Omental fat pad (tissue), 4 donors: ENCODE measurements around the gene ZNF600. TPM values are rescaled to one million over a fixed set of nuclear protein-coding genes. Genes with fewer than 3 reads are reported as not detected.
A peak's percentile ranks its signal among the peaks of the same experiment; 100 is the strongest.
"Not testable (repeated sequence)": the region's sequence is repeated elsewhere in the genome, so short reads cannot be mapped to it uniquely, and the experiment has no call there.

Experiments used
- ATAC-seq: fragments of 150-250 bp; one replicate; pipeline ENCODE4 v1.9.1; 2016; ENCODE audit warnings: mild to moderate bottlenecking, moderate library complexity; ENCODE audit not compliant: low FRiP score
- DNase-seq: peaks from one replicate; pipeline ENCODE4 v3.0.0-alpha.2; 2019; ENCODE audit warnings: low spot score
- total RNA-seq, 4 donors: library from RNA; depleted of rRNA; stranded (reverse); fragments of >200 nt; gene quantifications; one replicate each; pipeline ENCODE4 v1.1.0, GENCODE V29; 2016
- TF ChIP-seq, protein P1 (sequence below), 3 donors: fragments of 450-650 bp; IDR thresholded peaks; one replicate each; pipeline ENCODE4 v1.5.1; 2016 to 2017; ENCODE audit warnings: antibody characterized with exemption in 3 of 3, mild to moderate bottlenecking in 3 of 3, moderate library complexity in 2 of 3

The ZNF600 gene
- total RNA-seq, 4 donors from 2014 or later, result 4.4 to 13.1 (median 9.3) TPM

DNA sequence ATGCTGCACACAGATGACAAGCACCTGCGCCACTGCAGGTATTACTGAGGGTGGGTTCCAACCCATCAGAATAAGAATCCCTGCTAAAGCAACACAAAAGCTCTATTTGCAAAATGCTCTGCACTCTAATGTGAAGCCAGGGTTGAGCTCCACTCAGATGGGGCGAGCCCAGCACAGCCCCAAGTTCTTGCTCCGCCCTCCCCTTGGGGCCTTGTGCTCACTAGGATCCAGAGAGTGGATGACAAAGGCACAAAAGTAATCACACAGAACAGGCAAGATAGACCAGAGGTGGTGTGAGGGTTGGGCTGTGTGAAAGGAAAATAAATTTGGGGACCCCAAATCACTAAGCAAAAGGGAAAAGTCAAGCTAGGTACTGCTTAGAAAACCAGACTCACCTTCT lies 43.5 kb downstream of the ZNF600 start:
- DNase-seq (no peak), ATAC-seq (no peak)
- TF ChIP-seq, protein P1, sequence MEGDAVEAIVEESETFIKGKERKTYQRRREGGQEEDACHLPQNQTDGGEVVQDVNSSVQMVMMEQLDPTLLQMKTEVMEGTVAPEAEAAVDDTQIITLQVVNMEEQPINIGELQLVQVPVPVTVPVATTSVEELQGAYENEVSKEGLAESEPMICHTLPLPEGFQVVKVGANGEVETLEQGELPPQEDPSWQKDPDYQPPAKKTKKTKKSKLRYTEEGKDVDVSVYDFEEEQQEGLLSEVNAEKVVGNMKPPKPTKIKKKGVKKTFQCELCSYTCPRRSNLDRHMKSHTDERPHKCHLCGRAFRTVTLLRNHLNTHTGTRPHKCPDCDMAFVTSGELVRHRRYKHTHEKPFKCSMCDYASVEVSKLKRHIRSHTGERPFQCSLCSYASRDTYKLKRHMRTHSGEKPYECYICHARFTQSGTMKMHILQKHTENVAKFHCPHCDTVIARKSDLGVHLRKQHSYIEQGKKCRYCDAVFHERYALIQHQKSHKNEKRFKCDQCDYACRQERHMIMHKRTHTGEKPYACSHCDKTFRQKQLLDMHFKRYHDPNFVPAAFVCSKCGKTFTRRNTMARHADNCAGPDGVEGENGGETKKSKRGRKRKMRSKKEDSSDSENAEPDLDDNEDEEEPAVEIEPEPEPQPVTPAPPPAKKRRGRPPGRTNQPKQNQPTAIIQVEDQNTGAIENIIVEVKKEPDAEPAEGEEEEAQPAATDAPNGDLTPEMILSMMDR (IDR thresholded peaks at IDR 0.05), result no peak

DNA sequence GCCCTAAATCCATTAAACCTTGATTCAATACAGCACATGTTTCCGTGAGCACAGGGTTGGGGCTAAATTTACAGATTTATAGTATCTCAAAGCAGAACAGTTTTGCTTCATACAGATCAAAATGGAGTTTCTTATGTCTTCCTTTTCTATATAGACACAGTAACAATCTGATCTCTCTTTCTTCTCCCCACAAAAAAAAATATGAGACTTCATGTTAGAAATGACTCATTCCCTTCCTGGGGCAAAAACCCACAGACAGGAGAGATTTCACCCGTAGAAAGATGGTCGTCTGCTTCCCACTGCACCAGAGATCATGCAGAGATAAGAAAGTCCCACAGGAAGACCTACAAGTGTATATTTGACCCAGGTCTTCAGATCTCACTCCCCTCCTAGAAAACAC lies 44.1 kb downstream of the ZNF600 start:
- DNase-seq, result no peak
- no peak for ATAC-seq
- TF ChIP-seq, protein P1 (IDR thresholded peaks at IDR 0.05), result no peak

DNA sequence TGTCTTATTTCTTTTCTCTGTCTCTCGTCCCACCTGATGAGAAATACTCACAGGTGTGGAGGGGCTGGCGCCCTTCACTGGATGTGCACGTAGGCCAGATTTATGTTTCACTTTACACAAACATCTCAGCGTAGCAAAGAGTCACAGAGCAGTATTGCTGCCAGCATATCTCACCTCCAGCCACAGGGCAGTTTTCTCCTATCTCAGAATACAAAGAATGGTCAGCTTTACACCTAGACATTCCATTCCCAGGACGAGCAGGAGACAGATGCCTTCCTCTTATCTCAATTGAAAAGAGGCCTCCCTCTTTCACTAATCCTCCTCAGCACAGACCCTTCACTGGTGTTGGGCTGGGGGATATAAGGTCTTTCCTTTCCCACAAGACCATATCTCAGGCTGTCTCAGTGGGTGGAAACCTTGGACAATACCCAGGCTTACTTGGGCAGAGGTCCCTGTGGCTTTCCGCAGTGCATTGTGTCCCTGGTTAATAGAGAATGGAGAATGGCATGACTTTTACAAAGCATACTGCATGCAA lies 44.6 kb downstream of the ZNF600 start:
- ATAC-seq (no peak), DNase-seq (no peak)
- TF ChIP-seq, protein P1 (IDR thresholded peaks at IDR 0.05), result no peak

DNA sequence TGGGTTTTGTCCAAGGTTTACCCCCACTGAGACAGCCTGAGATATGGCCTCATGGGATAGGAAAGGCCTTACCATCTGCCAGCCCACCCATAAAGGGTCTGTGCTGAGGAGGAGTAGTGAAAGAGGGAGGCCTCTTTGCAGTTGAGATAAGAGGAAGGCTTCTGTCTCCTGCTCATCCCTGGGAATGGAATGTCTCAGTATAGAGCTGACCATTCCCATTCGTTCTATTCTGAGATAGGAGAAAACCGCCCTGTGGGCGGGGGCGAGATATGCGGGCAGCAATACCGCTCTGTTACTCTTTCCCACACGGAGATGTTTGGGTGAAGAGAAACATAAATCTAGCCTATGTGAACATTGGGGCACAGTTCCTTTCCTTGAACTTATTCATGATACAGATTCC lies 45.2 kb downstream of the ZNF600 start:
- DNase-seq, ATAC-seq: not testable (repeated sequence)

DNA sequence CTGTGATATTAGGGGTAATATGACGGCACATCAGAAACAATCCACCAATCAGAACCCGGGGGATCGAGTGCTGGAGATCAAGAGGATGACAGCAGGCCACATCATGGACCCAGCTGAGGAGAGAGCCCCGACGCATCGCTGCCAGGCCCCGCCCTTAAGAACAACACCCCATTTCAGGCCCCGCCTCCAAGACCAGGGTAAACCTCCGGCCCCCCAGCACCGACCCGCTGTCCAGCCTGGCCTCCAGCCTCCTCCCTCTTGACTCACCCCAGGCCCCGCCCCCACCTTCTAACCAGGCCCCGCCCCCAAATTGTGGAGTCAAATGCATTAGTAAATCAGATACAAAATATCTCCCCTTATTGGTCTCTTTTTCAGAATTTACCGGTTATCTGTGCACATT lies 47.0 kb downstream of the ZNF600 start:
- ATAC-seq (no peak), DNase-seq (no peak)
- TF ChIP-seq, protein P1 (IDR thresholded peaks at IDR 0.05), result no peak

DNA sequence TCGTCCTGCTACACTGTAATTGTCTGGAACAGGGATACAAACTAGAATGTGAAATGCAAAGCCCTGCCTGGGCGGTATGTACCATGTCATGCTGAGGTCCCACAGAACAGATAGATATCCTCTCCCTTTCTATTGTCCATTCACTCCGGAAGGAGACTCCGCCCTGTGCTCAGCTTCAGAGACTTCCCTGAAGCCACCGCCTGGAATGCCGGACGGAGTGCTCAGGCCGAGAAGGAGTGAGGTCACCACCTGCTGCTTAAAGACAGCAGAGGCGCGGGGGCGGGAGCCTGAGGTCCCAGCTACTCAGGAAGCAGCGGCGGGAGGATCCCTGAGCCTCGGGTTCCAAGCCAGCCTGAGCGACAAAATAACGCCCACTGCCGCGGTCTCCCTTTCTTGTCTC lies 50.9 kb downstream of the ZNF600 start:
- DNase-seq (peak; percentile 42), ATAC-seq (no peak)
- TF ChIP-seq, protein P1 (IDR thresholded peaks at IDR 0.05), result no peak

DNA sequence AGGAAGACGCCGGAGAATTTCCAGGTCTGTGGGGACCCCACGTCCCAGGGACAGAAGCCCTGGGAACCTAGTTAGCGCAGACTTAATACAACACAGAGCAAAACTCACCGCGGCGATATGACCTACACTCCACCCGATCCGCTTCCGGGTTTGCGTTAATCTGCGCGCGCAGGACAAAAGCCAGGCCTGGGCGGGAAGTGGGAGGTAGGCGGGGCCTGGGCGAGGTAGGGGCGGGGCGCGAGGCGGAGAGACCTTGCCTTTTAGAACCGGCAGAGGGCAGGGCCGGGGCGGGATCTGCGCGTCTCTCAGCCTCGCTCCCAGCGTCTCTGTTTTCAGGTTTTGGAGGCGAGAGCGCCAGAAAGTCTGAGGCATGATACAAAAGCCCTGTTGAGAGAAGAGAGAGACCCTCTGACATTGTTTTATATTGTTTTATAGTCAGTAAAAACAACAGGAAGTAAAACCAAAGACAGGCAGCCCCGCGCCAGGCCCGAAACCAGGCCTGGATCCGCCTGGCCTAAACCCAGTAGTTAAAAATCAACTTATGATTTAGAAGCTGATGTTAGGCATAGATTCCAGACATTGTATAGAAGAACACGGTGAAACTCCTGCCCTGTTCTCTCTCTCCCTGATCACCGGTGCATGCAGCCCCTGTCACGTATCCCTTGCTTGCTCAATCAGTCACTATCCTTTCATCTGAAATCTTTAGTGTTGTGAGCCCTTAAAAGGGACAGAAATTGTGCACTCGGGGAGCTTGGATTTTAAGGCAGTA lies 51.5 kb downstream of the ZNF600 start, which contains the start of gene ZNF611:
ZNF611 (minus strand) TSS at position 152 of the 769 bp plus-strand sequence. CDS start 19,150 bp downstream, outside the sequence.
- ATAC-seq (peak; percentile 99), DNase-seq (peak; percentile 99)
- TF ChIP-seq, protein P1 (IDR thresholded peaks at IDR 0.05), result peak in 1 of 3 donors; percentile 4
